Upper lobe of left lung (tissue), 4 donors: ENCODE data around the gene KLK13.

Source experiments
- EP300 ChIP-seq, 4 donors: sonication (generic); formaldehyde crosslinking; IDR thresholded peaks; one replicate each; pipeline ENCODE4 v1.5.1; 2017; ENCODE audit warnings: antibody characterized with exemption in 4 of 4, control low read depth in 2 of 4
- POLR2A ChIP-seq, 4 donors: fragments of 450-650 bp; IDR thresholded peaks; one replicate each; pipeline ENCODE4 v1.5.1; 2016 to 2017; ENCODE audit warnings: antibody characterized with exemption in 4 of 4, mild to moderate bottlenecking in 2 of 4
- POLR2AphosphoS5 ChIP-seq, 2 donors: sonication (generic); formaldehyde crosslinking; IDR thresholded peaks; one replicate each; pipeline ENCODE4 v1.5.1; 2017; ENCODE audit warnings: antibody characterized with exemption in 2 of 2
- TF ChIP-seq, protein P1 (sequence below), 6 experiments: fragments of 450-650 bp in 4 of 6; fragments of 200-600 bp in 2 of 6; sonication (generic) in 2 of 6; IDR thresholded peaks; one replicate each; pipeline ENCODE4 v1.5.1; 2016 to 2019; ENCODE audit warnings: antibody characterized with exemption in 6 of 6

- TF ChIP-seq POLR2AphosphoS5 (IDR thresholded peaks at IDR 0.05) (no peak), POLR2A (IDR thresholded peaks at IDR 0.05) (no peak), EP300 (IDR thresholded peaks at IDR 0.05) (no peak)
- TF ChIP-seq, protein P1, sequence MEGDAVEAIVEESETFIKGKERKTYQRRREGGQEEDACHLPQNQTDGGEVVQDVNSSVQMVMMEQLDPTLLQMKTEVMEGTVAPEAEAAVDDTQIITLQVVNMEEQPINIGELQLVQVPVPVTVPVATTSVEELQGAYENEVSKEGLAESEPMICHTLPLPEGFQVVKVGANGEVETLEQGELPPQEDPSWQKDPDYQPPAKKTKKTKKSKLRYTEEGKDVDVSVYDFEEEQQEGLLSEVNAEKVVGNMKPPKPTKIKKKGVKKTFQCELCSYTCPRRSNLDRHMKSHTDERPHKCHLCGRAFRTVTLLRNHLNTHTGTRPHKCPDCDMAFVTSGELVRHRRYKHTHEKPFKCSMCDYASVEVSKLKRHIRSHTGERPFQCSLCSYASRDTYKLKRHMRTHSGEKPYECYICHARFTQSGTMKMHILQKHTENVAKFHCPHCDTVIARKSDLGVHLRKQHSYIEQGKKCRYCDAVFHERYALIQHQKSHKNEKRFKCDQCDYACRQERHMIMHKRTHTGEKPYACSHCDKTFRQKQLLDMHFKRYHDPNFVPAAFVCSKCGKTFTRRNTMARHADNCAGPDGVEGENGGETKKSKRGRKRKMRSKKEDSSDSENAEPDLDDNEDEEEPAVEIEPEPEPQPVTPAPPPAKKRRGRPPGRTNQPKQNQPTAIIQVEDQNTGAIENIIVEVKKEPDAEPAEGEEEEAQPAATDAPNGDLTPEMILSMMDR (IDR thresholded peaks at IDR 0.05), result no peak
These were observed 21.4 kb downstream of the KLK13 start for GRCh38 chr19:51043497-51043896.
